Choroid plexus epithelial cell (primary cell): ENCODE results near the gene CASZ1.
A peak's percentile ranks its signal among the peaks of the same experiment; 100 is the strongest.

Experiments
- DNase-seq: peaks from one replicate; pipeline ENCODE4 v3.0.0-alpha.2; 2010; ENCODE audit warnings: low read depth
- H3K4me3 ChIP-seq: 2 replicates; pipeline ENCODE4 v1.5.1; 2011; ENCODE audit warnings: low read depth, mild to moderate bottlenecking, control low read depth, low read length, moderate library complexity
- CTCF ChIP-seq: conservative IDR thresholded peaks from 2 replicates; pipeline ENCODE4 v1.5.1; 2011; ENCODE audit warnings: low read depth, mild to moderate bottlenecking, control low read depth, inconsistent platforms, low read length, moderate library complexity

CASZ1 gene

DNA sequence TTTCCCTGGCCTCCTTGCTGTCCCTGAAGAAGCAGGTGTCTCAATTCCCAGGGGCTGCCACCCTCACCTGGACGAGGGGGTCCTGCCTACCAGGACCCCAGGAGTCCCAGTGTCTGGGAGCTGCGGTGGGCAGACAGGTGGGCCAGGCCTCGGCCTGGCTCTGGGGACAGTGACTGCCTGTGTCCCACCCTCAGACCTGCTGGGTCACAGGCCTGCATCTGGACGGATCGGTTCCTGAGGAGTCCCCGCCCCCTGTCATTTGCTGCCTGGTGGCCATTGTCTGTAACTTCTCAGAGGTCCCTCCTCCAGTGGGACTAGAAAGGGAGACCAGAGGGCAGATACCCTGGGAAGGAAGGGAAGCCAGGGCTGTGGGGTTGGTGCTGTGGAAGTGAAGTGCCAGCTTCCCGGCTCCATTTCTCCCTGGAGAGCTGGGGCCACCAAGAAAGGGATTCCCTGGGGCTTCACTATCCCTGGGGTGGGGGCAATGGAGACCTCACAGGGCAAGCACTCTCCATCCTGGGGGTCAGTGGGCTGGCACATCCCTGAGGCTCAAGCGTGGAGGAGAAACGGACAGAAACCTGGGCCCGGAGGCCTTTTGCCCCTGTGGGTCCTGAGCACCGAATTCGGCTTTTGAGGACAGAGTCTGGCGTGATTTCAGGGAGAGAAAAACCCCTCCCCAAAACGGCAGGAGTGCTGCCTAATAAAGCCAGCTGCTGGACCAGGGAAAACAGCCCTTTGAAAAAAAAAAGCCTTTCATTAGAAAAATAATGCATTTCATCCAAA lies 164.4 kb downstream of the CASZ1 start:
- TF ChIP-seq CTCF: no peak
- no peak overlapping the region for H3K4me3 ChIP-seq
- DNase-seq: no peak

GRCh38 chr1:10631121-10631810 lies 165.2 kb downstream of the CASZ1 start:
- DNase-seq: no peak
- no peak overlapping the region for H3K4me3 ChIP-seq
- TF ChIP-seq CTCF: no peak

GRCh38 chr1:10630661-10631120 lies 165.8 kb downstream of the CASZ1 start:
- no peak for DNase-seq
- no peak overlapping the region for H3K4me3 ChIP-seq
- TF ChIP-seq CTCF: no peak

GRCh38 chr1:10629816-10630571 lies 166.5 kb downstream of the CASZ1 start:
- no peak for DNase-seq
- H3K4me3 ChIP-seq: no peak overlapping the region
- TF ChIP-seq CTCF: no peak

DNA sequence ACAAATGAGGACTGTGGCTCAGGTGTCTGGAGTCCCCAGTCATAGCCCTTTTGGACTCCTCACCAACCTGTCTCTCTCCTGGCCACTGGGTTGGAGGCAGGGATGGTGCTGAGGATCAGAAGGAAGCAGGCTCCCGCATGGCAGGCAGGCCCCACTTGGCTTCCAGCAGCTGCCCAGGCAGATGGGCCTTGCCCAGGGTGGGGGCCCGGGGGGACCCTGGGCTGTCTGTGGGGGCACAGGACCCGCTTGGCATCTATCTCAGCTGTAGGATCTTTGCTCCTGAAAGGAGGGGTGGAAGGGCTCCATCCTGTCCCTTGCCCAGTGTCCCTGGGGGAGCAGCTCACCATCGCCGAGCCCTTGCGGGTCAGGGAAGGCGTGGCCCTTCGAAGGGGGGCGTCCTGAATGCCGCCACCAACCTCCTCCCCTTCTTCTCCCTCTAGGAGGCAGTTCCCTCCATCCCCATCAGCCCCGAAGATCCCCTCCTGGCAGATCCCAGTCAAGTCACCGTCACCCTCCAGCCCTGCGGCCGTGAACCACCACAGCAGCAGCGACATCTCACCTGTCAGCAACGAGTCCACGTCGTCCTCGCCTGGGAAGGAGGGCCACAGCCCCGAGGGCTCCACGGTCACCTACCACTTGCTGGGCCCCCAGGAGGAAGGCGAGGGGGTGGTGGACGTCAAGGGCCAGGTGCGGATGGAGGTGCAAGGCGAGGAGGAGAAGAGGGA lies 167.2 kb downstream of the CASZ1 start:
- no peak for DNase-seq
- no peak for TF ChIP-seq CTCF
- H3K4me3 ChIP-seq: no peak overlapping the region

DNA sequence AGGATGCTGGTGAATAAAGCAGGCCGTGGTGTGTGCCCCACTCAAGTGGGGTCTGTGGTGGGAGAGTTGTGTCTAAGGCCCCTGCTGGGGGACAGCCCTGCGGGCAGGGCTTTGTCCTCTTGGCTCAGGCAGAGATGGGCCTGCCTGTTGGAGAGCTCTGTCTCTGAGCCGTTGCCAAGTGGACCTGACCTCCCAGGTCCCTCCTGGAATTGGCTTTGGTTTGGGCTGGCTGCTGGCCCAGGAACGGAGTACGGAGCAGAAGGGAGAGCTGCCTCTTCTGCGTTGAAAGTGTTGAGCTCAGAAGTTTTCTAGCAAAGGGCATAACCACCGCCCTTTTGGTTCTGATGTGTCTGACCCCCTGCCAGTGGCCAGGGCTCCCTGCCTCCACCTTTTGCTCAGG lies 167.8 kb downstream of the CASZ1 start:
- H3K4me3 ChIP-seq: no peak overlapping the region
- TF ChIP-seq CTCF: no peak
- peak; percentile 87 for DNase-seq
